Mesothelial cell of epicardium (in vitro differentiated cells): ENCODE measurements around the gene PITPNC1. TPM values are rescaled to one million over a fixed set of nuclear protein-coding genes. Genes with fewer than 3 reads are reported as not detected.
"Not testable (repeated sequence)": the region's sequence is repeated elsewhere in the genome, so short reads cannot be mapped to it uniquely, and the experiment has no call there.

ENCODE experiments used
- DNase-seq, 2 experiments: peaks; one replicate each; pipeline ENCODE4 v3.0.0; 2021; ENCODE audit warnings: low spot score in 2 of 2; ENCODE audit not compliant: unreplicated experiment in 2 of 2
- H3K27ac Mint-ChIP-seq: 2 replicates; pipeline ENCODE4 v1.8.0; 2021; ENCODE audit warnings: mixed read lengths
- H3K27me3 Mint-ChIP-seq: 2 replicates; pipeline ENCODE4 v1.8.0; 2021; ENCODE audit warnings: low read depth, mixed read lengths
- H3K36me3 Mint-ChIP-seq: 2 replicates; pipeline ENCODE4 v1.8.0; 2021; ENCODE audit warnings: mixed read lengths
- H3K4me1 Mint-ChIP-seq: 2 replicates; pipeline ENCODE4 v1.8.0; 2021; ENCODE audit warnings: mixed read lengths
- H3K4me3 Mint-ChIP-seq: 2 replicates; pipeline ENCODE4 v1.8.0; 2021; ENCODE audit warnings: mild to moderate bottlenecking, moderate library complexity, mixed read lengths
- H3K9me3 Mint-ChIP-seq: 2 replicates; pipeline ENCODE4 v1.8.0; 2021; ENCODE audit warnings: mixed read lengths
- CTCF ChIP-seq: fragments of 200-600 bp; sonication (generic); IDR thresholded peaks from one replicate; pipeline ENCODE4 v1.5.0; 2021; ENCODE audit warnings: antibody characterized with exemption; ENCODE audit not compliant: unreplicated experiment
- total RNA-seq: library from RNA; stranded (reverse); gene quantifications from 3 replicates; pipeline ENCODE4 v1.2.1, GENCODE V29; 2021

PITPNC1 gene
- total RNA-seq, 1 donor from 2014 or later, result 19.9 TPM

- peaks cover 3% of the 10 kb centered on the region for H3K9me3 Mint-ChIP-seq
- H3K4me3 Mint-ChIP-seq, result no peak overlapping the region
Observed at GRCh38 chr17:67425571-67426160, 48.6 kb downstream of the PITPNC1 start.

GRCh38 chr17:67427424-67427823 lies 50.3 kb downstream of the PITPNC1 start:
- no peaks in the 10 kb centered on the region for H3K27me3 Mint-ChIP-seq
- no peak for TF ChIP-seq CTCF
- peaks cover 3% of the 10 kb centered on the region for H3K9me3 Mint-ChIP-seq
- peaks cover 7% of the 10 kb centered on the region for H3K4me1 Mint-ChIP-seq
- no peak overlapping the region for H3K27ac Mint-ChIP-seq
- no peak overlapping the region for H3K4me3 Mint-ChIP-seq
- DNase-seq, result no peak
- H3K36me3 Mint-ChIP-seq, result no peaks in the 10 kb centered on the region

More at GRCh38 chr17:67425571-67426160, 48.6 kb downstream of the PITPNC1 start:
- H3K27ac Mint-ChIP-seq, result no peak overlapping the region
- H3K4me1 Mint-ChIP-seq, result no peaks in the 10 kb centered on the region
- DNase-seq, result no peak
- H3K27me3 Mint-ChIP-seq, result no peaks in the 10 kb centered on the region
- no peaks in the 10 kb centered on the region for H3K36me3 Mint-ChIP-seq
- no peak for TF ChIP-seq CTCF

- H3K27me3 Mint-ChIP-seq, H3K4me1 Mint-ChIP-seq, H3K36me3 Mint-ChIP-seq, H3K27ac Mint-ChIP-seq, H3K9me3 Mint-ChIP-seq, H3K4me3 Mint-ChIP-seq, DNase-seq: not testable (repeated sequence)
Observed at GRCh38 chr17:67430515-67430914, 53.4 kb downstream of the PITPNC1 start.

- Mint-ChIP-seq H3K4me3 (no peak overlapping the region), H3K27ac (peak overlapping the region; percentile 73)
Observed at GRCh38 chr17:67431249-67432015, 54.4 kb downstream of the PITPNC1 start.

GRCh38 chr17:67433248-67433924 lies 56.3 kb downstream of the PITPNC1 start:
- Mint-ChIP-seq H3K4me3 (no peak overlapping the region), H3K9me3 (peaks cover 4% of the 10 kb centered on the region), H3K4me1 (peaks cover 7% of the 10 kb centered on the region), H3K27me3 (no peaks in the 10 kb centered on the region), H3K27ac (no peak overlapping the region), H3K36me3 (no peaks in the 10 kb centered on the region)
- no peak for DNase-seq
- no peak for TF ChIP-seq CTCF

More at GRCh38 chr17:67431249-67432015, 54.4 kb downstream of the PITPNC1 start:
- DNase-seq, result no peak
- H3K9me3 Mint-ChIP-seq, result peaks cover 4% of the 10 kb centered on the region
- no peaks in the 10 kb centered on the region for H3K27me3 Mint-ChIP-seq
- no peaks in the 10 kb centered on the region for H3K36me3 Mint-ChIP-seq
- no peak for TF ChIP-seq CTCF
- peaks cover 7% of the 10 kb centered on the region for H3K4me1 Mint-ChIP-seq

- Mint-ChIP-seq H3K36me3 (no peaks in the 10 kb centered on the region), H3K4me1 (peaks cover 7% of the 10 kb centered on the region), H3K27ac (no peak overlapping the region), H3K9me3 (peaks cover 4% of the 10 kb centered on the region), H3K27me3 (no peaks in the 10 kb centered on the region), H3K4me3 (no peak overlapping the region)
- TF ChIP-seq CTCF, result no peak
- DNase-seq, result no peak
Observed at GRCh38 chr17:67434061-67434525, 57.0 kb downstream of the PITPNC1 start.
